Jurkat, Clone E6-1 (cell line): ENCODE data around the gene CDH23.

Experiments
- DNase-seq: peaks from one replicate; pipeline ENCODE4 v3.0.0-alpha.2; 2011; ENCODE audit warnings: low read depth, low spot score
- H3K4me3 ChIP-seq: 2 replicates; pipeline ENCODE4 v1.5.1; 2011; ENCODE audit warnings: mild to moderate bottlenecking, low read length, control low read depth, moderate library complexity

Gene CDH23

GRCh38 chr10:71710519-71710918 is 313.8 kb downstream of the CDH23 start:
- DNase-seq = no peak

GRCh38 chr10:71711052-71711623 is 314.4 kb downstream of the CDH23 start:
- H3K4me3 ChIP-seq = no peak overlapping the region
- DNase-seq = no peak

More at GRCh38 chr10:71710519-71710918, 313.8 kb downstream of the CDH23 start:
- H3K4me3 ChIP-seq = no peak overlapping the region

- no peak for DNase-seq
- no peak overlapping the region for H3K4me3 ChIP-seq
These were observed 315.4 kb downstream of the CDH23 start for GRCh38 chr10:71712170-71712569.

- H3K4me3 ChIP-seq = no peak overlapping the region
- no peak for DNase-seq
These were observed 315.9 kb downstream of the CDH23 start for GRCh38 chr10:71712572-71713134.

GRCh38 chr10:71713135-71714030 is 316.7 kb downstream of the CDH23 start:
- H3K4me3 ChIP-seq = no peak overlapping the region
- no peak for DNase-seq

GRCh38 chr10:71714031-71714410 is 317.3 kb downstream of the CDH23 start:
- H3K4me3 ChIP-seq = no peak overlapping the region
- DNase-seq = no peak

- no peak for DNase-seq
- H3K4me3 ChIP-seq = no peak overlapping the region
These were observed 317.9 kb downstream of the CDH23 start for GRCh38 chr10:71714592-71714991.

GRCh38 chr10:71715026-71715425 is 318.3 kb downstream of the CDH23 start:
- no peak overlapping the region for H3K4me3 ChIP-seq
- DNase-seq = no peak

GRCh38 chr10:71715860-71716259 is 319.1 kb downstream of the CDH23 start:
- H3K4me3 ChIP-seq = no peak overlapping the region
- DNase-seq = no peak

- no peak overlapping the region for H3K4me3 ChIP-seq
- no peak for DNase-seq
These were observed 319.7 kb downstream of the CDH23 start for GRCh38 chr10:71716426-71716825.

- no peak for DNase-seq
- H3K4me3 ChIP-seq = no peak overlapping the region
These were observed 320.3 kb downstream of the CDH23 start for GRCh38 chr10:71717056-71717455.

GRCh38 chr10:71717551-71717951 is 320.8 kb downstream of the CDH23 start:
- DNase-seq = no peak

GRCh38 chr10:71718165-71718698 is 321.5 kb downstream of the CDH23 start:
- H3K4me3 ChIP-seq = no peak overlapping the region
- no peak for DNase-seq

More at GRCh38 chr10:71717551-71717951, 320.8 kb downstream of the CDH23 start:
- no peak overlapping the region for H3K4me3 ChIP-seq

GRCh38 chr10:71719042-71719441 is 322.3 kb downstream of the CDH23 start:
- no peak for DNase-seq
- no peak overlapping the region for H3K4me3 ChIP-seq

GRCh38 chr10:71719464-71720201 is 322.9 kb downstream of the CDH23 start, which contains the start of gene C10orf105:
Gene C10orf105 (minus strand): TSS chr10:71719778. CDS start chr10:71716337, 3,441 bp downstream.
- DNase-seq = no peak
- H3K4me3 ChIP-seq = no peak within 1 kb of the TSS

- H3K4me3 ChIP-seq = no peak overlapping the region
These were observed 323.6 kb downstream of the CDH23 start for GRCh38 chr10:71720288-71720687.

GRCh38 chr10:71721313-71721712 is 324.6 kb downstream of the CDH23 start:
- H3K4me3 ChIP-seq = no peak overlapping the region
- no peak for DNase-seq

More at GRCh38 chr10:71720288-71720687, 323.6 kb downstream of the CDH23 start:
- no peak for DNase-seq

- H3K4me3 ChIP-seq = no peak overlapping the region
- no peak for DNase-seq
These were observed 326.1 kb downstream of the CDH23 start for GRCh38 chr10:71722849-71723248.

- no peak overlapping the region for H3K4me3 ChIP-seq
- no peak for DNase-seq
These were observed 326.6 kb downstream of the CDH23 start for GRCh38 chr10:71723311-71723710.
